HepG2 (cell line): ENCODE measurements around the gene SLC4A2. TPM values are rescaled to one million over a fixed set of nuclear protein-coding genes. Genes with fewer than 3 reads are reported as not detected.

ENCODE experiments used
- BCLAF1 ChIP-seq: fragments of 450-650 bp; IDR thresholded peaks from 2 replicates; pipeline ENCODE4 v1.6.1; 2017; ENCODE audit warnings: mild to moderate bottlenecking
- HNF1A ChIP-seq, 2 experiments: sonication (generic) in 1 of 2; formaldehyde crosslinking in 1 of 2; IDR thresholded peaks; 2 replicates each; pipeline versions ENCODE4 v1.4.0 to v1.6.1; 2016 to 2020; ENCODE audit warnings: borderline replicate concordance in 1 of 2, low read depth in 1 of 2, mild to moderate bottlenecking in 1 of 2, missing genetic modification reagents in 1 of 2
- IKZF4 ChIP-seq: sonication (generic); formaldehyde crosslinking; IDR thresholded peaks from 2 replicates; pipeline ENCODE4 v1.5.1; 2020; ENCODE audit warnings: borderline replicate concordance, mild to moderate bottlenecking, low read depth, missing genetic modification reagents; ENCODE audit errors: not compliant biosample characterization
- KMT2B ChIP-seq: IDR thresholded peaks from 2 replicates; pipeline ENCODE4 v1.6.1; 2016; ENCODE audit warnings: missing genetic modification reagents, missing compliant biosample characterization
- MTA1 ChIP-seq: sonication (generic); formaldehyde crosslinking; IDR thresholded peaks from 2 replicates; pipeline ENCODE4 v1.4.0; 2020; ENCODE audit warnings: missing genetic modification reagents, mild to moderate bottlenecking, borderline replicate concordance
- NR3C1 ChIP-seq: sonication (generic); formaldehyde crosslinking; IDR thresholded peaks from 2 replicates; pipeline ENCODE4 v1.4.0; 2020; ENCODE audit warnings: missing genetic modification reagents
- RBM22 ChIP-seq: fragments of 200-400 bp; formaldehyde crosslinking; optimal IDR thresholded peaks from 2 replicates; pipeline ENCODE3; 2017; ENCODE audit warnings: mild to moderate bottlenecking, low read length, moderate library complexity
- SMAD9 ChIP-seq: sonication (generic); formaldehyde crosslinking; IDR thresholded peaks from 2 replicates; pipeline ENCODE4 v1.5.1; 2020; ENCODE audit warnings: mild to moderate bottlenecking, missing genetic modification reagents
- ZMYM4 ChIP-seq: sonication (generic); formaldehyde crosslinking; IDR thresholded peaks from 2 replicates; pipeline ENCODE4 v1.8.1; 2023; ENCODE audit warnings: mild to moderate bottlenecking, missing genetic modification reagents
- ZNF225 ChIP-seq: sonication (generic); formaldehyde crosslinking; IDR thresholded peaks from 2 replicates; pipeline ENCODE4 v1.4.0; 2020; ENCODE audit warnings: mild to moderate bottlenecking, missing genetic modification reagents
- ZNF646 ChIP-seq: sonication (generic); formaldehyde crosslinking; IDR thresholded peaks from 2 replicates; pipeline ENCODE4 v1.9.0; 2021; ENCODE audit warnings: mild to moderate bottlenecking, missing genetic modification reagents
- ZNF7 ChIP-seq: IDR thresholded peaks from 2 replicates; pipeline ENCODE4 v1.6.1; 2016; ENCODE audit warnings: missing biosample characterization, missing genetic modification reagents
- ZNF841 ChIP-seq: sonication (generic); formaldehyde crosslinking; IDR thresholded peaks from 2 replicates; pipeline ENCODE4 v1.8.1; 2023; ENCODE audit warnings: missing genetic modification reagents, borderline replicate concordance
- ZSCAN20 ChIP-seq: sonication (generic); formaldehyde crosslinking; IDR thresholded peaks from 2 replicates; pipeline ENCODE4 v1.4.0; 2020; ENCODE audit warnings: missing genetic modification reagents, mild to moderate bottlenecking, borderline replicate concordance
- polyA plus RNA-seq, 8 experiments: library from polyadenylated mRNA; depleted of rRNA in 3 of 8; stranded (reverse) in 7 of 8; unstranded in 1 of 8; fragments of >200 nt; fragmentation: Illumina TruSeq in 4 of 8; extraction: Trizol in 4 of 8; gene quantifications; 2 replicates each; pipeline versions ENCODE4 v1.2.1 to v1.2.3, GENCODE V29; 2011 to 2016; ENCODE audit warnings: low read depth in 4 of 8, missing spikeins in 1 of 8, mixed read lengths in 1 of 8; ENCODE audit not compliant: insufficient read depth in 1 of 8
- total RNA-seq, 5 experiments: library from RNA; depleted of rRNA; stranded (reverse); fragments of >200 nt; fragmentation: Illumina TruSeq; extraction: Trizol; gene quantifications; 2 replicates each; pipeline ENCODE4 v1.2.3, GENCODE V29; 2016; ENCODE audit warnings: low read depth in 1 of 5

Gene SLC4A2
- total and polyA plus RNA-seq, 2 of the 13 experiments (the other 11 are each of a cell fraction or from before 2014, with no cell fraction given) = 51.9 to 73.4 TPM

- TF ChIP-seq ZNF646 (CRISPR knock-in tag) = no peak
- no peak for TF ChIP-seq HNF1A (IDR thresholded peaks at IDR 0.05; ENCODE audit: low read depth)
- TF ChIP-seq HNF1A (CRISPR knock-in tag; IDR thresholded peaks at IDR 0.05; ENCODE audit: borderline replicate concordance) = no peak
- no peak; the same call in 1 of the 2 replicates for TF ChIP-seq MTA1 (CRISPR knock-in tag)
- no peak for TF ChIP-seq KMT2B
- no peak for TF ChIP-seq ZMYM4 (CRISPR knock-in tag)
- 0 out of 2 replicates have a peak, but pooled peaks have one; percentile 48 for TF ChIP-seq ZNF841 (CRISPR knock-in tag)
- TF ChIP-seq ZSCAN20 (CRISPR knock-in tag) = no peak
- TF ChIP-seq RBM22 = no peak
- no peak for TF ChIP-seq IKZF4 (CRISPR knock-in tag)
- no peak for TF ChIP-seq BCLAF1
- no peak for TF ChIP-seq NR3C1 (CRISPR knock-in tag)
- no peak for TF ChIP-seq SMAD9 (CRISPR knock-in tag)
- TF ChIP-seq ZNF225 (CRISPR knock-in tag) = no peak
- no peak for TF ChIP-seq ZNF7 (CRISPR knock-in tag)
These were observed 22.0 kb downstream of the SLC4A2 start (continued) for GRCh38 chr7:151081170-151082101.
